Tibial nerve (tissue), 4 donors: ENCODE results near the gene PSPN. TPM values are rescaled to one million over a fixed set of nuclear protein-coding genes. Genes with fewer than 3 reads are reported as not detected.

Experiments
- DNase-seq, 2 donors: peaks; one replicate each; pipeline ENCODE4 v3.0.0-alpha.2; 2019; ENCODE audit warnings: low spot score in 2 of 2
- H3K27ac ChIP-seq, 4 donors: fragments of 200-600 bp; sonication (generic) in 3 of 4; one replicate each; pipeline ENCODE4 v1.5.1; 2017 to 2019; ENCODE audit warnings: mild to moderate bottlenecking in 1 of 4
- H3K27me3 ChIP-seq, 2 donors: fragments of 200-600 bp; sonication (generic) in 1 of 2; one replicate each; pipeline versions ENCODE4 v1.5.1 to v1.6.0; 2017 to 2019
- H3K36me3 ChIP-seq, 3 donors: fragments of 200-600 bp; sonication (generic); one replicate each; pipeline ENCODE4 v1.5.1; 2018 to 2019
- H3K4me1 ChIP-seq, 4 donors: fragments of 200-600 bp; sonication (generic) in 3 of 4; one replicate each; pipeline ENCODE4 v1.5.1; 2017 to 2019
- H3K4me3 ChIP-seq, 4 donors: fragments of 200-600 bp; sonication (generic) in 3 of 4; one replicate each; pipeline ENCODE4 v1.5.1; 2017 to 2019; ENCODE audit warnings: mild to moderate bottlenecking in 1 of 4, moderate library complexity in 1 of 4
- H3K9me3 ChIP-seq, 4 donors: fragments of 200-600 bp; sonication (generic) in 3 of 4; one replicate each; pipeline ENCODE4 v1.5.1; 2017 to 2019
- EP300 ChIP-seq, 2 donors: sonication (generic); formaldehyde crosslinking; IDR thresholded peaks; one replicate each; pipeline ENCODE4 v1.6.1; 2017; ENCODE audit warnings: antibody characterized with exemption in 2 of 2, mild to moderate bottlenecking in 1 of 2
- POLR2A ChIP-seq, 2 donors: fragments of 450-650 bp; IDR thresholded peaks; one replicate each; pipeline ENCODE4 v1.6.1; 2017; ENCODE audit warnings: antibody characterized with exemption in 2 of 2, mild to moderate bottlenecking in 2 of 2, moderate library complexity in 2 of 2
- WGBS, 2 donors: methylation state at CpG; one replicate each; pipeline ENCODE4 v1.1.5; 2018; 5-methylcytosine and 5-hydroxymethylcytosine counted together
- total RNA-seq, 4 donors: library from RNA; depleted of rRNA; stranded (reverse); fragments of >200 nt; gene quantifications; one replicate each; pipeline ENCODE4 v1.1.0, GENCODE V29; 2016
- TF ChIP-seq, protein P1 (sequence below), 5 experiments: fragments of 200-600 bp in 3 of 5; fragments of 450-650 bp in 2 of 5; sonication (generic) in 3 of 5; IDR thresholded peaks; one replicate each; pipeline ENCODE4 v1.5.1; 2016 to 2019; ENCODE audit warnings: antibody characterized with exemption in 5 of 5, mild to moderate bottlenecking in 3 of 5, moderate library complexity in 2 of 5

PSPN gene
- total RNA-seq, 4 donors from 2014 or later = under 0.01 to 4.3 (median 2.5) TPM

DNA sequence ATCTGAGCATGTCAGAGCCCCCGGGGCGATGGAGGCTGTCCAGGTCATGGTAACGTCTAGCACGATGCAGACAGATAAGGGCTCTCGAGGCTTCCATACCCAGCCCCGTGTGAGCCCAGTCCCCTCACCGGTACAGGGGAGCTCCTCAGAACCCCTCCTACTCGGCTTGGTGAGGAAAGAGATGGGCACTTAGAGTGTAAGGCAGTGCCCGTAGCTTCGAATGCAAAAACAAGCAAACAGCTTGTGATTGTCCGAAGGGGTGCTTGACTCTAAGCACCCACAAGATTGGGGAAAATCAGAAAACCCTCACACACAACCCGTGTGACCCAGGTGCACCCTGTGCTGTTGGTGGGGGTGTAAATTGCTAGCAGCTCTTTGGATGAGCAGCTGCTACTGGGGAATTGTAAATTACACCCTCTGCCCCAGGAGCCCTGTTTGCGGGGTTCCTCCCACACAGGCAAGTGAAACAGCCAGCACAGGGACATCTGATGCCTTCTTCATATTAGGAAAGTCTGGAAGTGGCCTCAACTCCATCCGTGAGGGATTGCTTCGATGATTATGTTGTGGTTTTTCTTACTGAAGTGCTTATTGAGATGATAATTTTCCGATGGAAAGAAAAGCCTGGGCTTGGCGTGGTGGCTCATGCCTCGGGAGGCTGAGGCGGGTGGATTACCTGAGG lies 918 bp upstream of the PSPN start:
- Histone ChIP-seq H3K36me3 (peaks cover 2 to 58% (median 15%) of the 10 kb centered on the region in 3 donors), H3K4me3 (no peak overlapping the region), H3K4me1 (peaks cover 0 to 53% (median 15%) of the 10 kb centered on the region in 4 donors), H3K27ac (peak overlapping the region in 2 of 4 donors; percentile 60 to 99), H3K27me3 (no peaks in the 10 kb centered on the region), H3K9me3 (peaks cover 0 to 11% (median 0%) of the 10 kb centered on the region in 4 donors)
- whole genome bisulfite sequencing, 2 donors = 56 to 67% methylated on average over 16 to 19 of the region's 19 CpGs
- DNase-seq = no peak
- TF ChIP-seq POLR2A (IDR thresholded peaks at IDR 0.05) = no peak
- TF ChIP-seq EP300 (IDR thresholded peaks at IDR 0.05) = no peak
- TF ChIP-seq, protein P1, sequence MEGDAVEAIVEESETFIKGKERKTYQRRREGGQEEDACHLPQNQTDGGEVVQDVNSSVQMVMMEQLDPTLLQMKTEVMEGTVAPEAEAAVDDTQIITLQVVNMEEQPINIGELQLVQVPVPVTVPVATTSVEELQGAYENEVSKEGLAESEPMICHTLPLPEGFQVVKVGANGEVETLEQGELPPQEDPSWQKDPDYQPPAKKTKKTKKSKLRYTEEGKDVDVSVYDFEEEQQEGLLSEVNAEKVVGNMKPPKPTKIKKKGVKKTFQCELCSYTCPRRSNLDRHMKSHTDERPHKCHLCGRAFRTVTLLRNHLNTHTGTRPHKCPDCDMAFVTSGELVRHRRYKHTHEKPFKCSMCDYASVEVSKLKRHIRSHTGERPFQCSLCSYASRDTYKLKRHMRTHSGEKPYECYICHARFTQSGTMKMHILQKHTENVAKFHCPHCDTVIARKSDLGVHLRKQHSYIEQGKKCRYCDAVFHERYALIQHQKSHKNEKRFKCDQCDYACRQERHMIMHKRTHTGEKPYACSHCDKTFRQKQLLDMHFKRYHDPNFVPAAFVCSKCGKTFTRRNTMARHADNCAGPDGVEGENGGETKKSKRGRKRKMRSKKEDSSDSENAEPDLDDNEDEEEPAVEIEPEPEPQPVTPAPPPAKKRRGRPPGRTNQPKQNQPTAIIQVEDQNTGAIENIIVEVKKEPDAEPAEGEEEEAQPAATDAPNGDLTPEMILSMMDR (IDR thresholded peaks at IDR 0.05) = no peak

DNA sequence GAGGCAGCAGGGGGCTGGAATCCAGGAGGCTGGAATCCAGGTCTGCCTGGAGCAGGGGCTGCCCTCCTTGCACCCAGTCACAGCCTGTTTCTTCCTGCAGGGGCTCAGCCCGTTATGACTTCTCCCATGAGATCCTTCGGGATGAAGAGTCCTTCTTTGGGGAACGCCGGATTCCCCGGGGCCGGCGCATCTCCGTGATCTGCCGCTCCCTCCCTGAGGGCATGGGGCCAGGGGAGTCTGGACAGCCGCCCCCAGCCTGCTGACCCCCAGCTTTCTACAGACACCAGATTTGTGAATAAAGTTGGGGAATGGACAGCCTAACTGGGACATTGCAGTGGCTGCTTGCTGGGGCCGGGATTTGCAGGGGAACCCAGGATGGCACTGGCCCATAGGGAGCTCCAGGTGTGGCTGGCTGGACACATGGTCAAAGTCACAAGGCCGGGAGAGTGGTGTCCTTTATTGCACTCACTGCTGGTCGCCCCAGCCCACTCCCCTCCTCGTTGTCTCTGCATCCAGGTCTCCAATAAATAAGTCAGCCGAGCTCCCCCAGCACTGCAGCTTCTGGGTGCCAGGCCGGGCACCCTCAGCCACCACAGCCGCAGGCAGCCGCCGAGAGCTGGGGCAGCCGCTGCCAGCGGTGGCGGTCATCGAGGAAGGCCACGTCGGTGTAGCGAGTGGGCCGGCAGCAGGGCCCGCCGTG lies 872 bp downstream of the PSPN start:
- H3K36me3 ChIP-seq = peaks cover 0 to 40% (median 0%) of the 10 kb centered on the region in 3 donors
- 79 to 83% methylated on average over 11 to 23 of the region's 29 CpGs for WGBS, 2 donors
- H3K4me1 ChIP-seq = peaks cover 0 to 53% (median 15%) of the 10 kb centered on the region in 4 donors
- TF ChIP-seq EP300 (IDR thresholded peaks at IDR 0.05) (no peak), POLR2A (IDR thresholded peaks at IDR 0.05) (no peak)
- TF ChIP-seq, protein P1 (IDR thresholded peaks at IDR 0.05) = no peak
- no peak for DNase-seq
- no peak overlapping the region for H3K4me3 ChIP-seq
- peaks cover 0 to 3% (median 0%) of the 10 kb centered on the region in 4 donors for H3K9me3 ChIP-seq
- no peaks in the 10 kb centered on the region for H3K27me3 ChIP-seq
- peak overlapping the region in 3 of 4 donors; percentile 84 to 99 (median 98) for H3K27ac ChIP-seq

DNA sequence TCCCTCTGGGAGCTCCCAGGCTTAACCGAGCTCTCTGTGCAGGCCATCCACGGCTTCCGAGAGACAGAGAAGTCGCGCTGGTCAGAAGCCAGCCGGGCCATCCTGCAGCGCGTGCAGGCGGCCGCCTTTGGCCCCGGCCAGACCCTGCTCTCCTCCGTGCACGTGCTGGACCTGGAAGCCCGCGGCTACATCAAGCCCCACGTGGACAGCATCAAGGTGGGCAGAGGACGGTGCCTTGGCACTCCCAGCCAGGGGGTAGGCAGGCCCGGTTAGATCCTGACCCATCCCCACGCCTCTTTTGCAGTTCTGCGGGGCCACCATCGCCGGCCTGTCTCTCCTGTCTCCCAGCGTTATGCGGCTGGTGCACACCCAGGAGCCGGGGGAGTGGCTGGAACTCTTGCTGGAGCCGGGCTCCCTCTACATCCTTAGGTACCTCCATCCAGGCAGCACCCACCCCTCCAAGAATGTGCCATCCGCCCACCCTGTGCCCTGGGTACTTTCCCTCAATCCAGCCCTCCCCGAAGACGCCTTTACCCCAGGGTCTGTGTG lies 1.5 kb downstream of the PSPN start:
- DNase-seq = no peak
- peak overlapping the region in 2 of 4 donors; percentile 94 to 95 for H3K4me3 ChIP-seq
- H3K27me3 ChIP-seq = no peaks in the 10 kb centered on the region
- H3K27ac ChIP-seq = peak overlapping the region; percentile 84 to 99 (median 98)
- no peaks in the 10 kb centered on the region for H3K9me3 ChIP-seq
- TF ChIP-seq EP300 (IDR thresholded peaks at IDR 0.05) = no peak
- no peak for TF ChIP-seq POLR2A (IDR thresholded peaks at IDR 0.05)
- TF ChIP-seq, protein P1 (IDR thresholded peaks at IDR 0.05) = no peak
- WGBS, 2 donors = 47% methylated on average over 26 to 29 of the region's 29 CpGs
- peaks cover 0 to 53% (median 15%) of the 10 kb centered on the region in 4 donors for H3K4me1 ChIP-seq
- peaks cover 0 to 38% (median 0%) of the 10 kb centered on the region in 3 donors for H3K36me3 ChIP-seq

DNA sequence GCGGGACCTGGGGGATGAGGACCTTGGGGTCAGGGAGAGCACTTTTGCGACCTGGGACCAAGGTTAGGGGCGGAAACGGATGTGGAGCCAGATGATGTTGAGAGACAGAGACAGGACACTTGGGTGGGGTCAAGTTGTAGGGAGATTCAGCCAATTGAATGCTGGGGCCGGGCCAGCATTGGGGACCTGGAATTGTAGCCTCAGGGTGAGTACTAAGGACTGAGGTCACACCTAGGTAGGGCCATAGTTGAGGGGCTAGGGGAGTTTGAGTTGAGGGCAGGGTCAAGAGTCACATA lies 2.0 kb downstream of the PSPN start:
- Histone ChIP-seq H3K27me3 (no peaks in the 10 kb centered on the region), H3K27ac (peak overlapping the region; percentile 84 to 99 (median 98)), H3K36me3 (peaks cover 0 to 38% (median 0%) of the 10 kb centered on the region in 3 donors), H3K9me3 (no peaks in the 10 kb centered on the region), H3K4me3 (peak overlapping the region; percentile 33 to 95 (median 92)), H3K4me1 (peaks cover 0 to 53% (median 15%) of the 10 kb centered on the region in 4 donors)
- no peak for DNase-seq
- 12 to 15% methylated on average over 5 of the region's 5 CpGs for WGBS, 2 donors
- TF ChIP-seq, protein P1 (IDR thresholded peaks at IDR 0.05) = no peak
- TF ChIP-seq EP300 (IDR thresholded peaks at IDR 0.05) (no peak), POLR2A (IDR thresholded peaks at IDR 0.05) (no peak)
